Endothelial cell of umbilical vein (primary cell): ENCODE measurements around the gene ANKRD49. TPM values are rescaled to one million over a fixed set of nuclear protein-coding genes. Genes with fewer than 3 reads are reported as not detected.

Experiments
- BruUV-seq: library from RNA; stranded (reverse); fragments of 400-500 nt; replicated peaks from 2 replicates; lab custom pipeline; 2021; lab: Mats Ljungman, UMichigan
- CTCF ChIA-PET: fragments of 300-600, 350-600 bp; sonication (Branson Sonifier 250); formaldehyde crosslinking; loops from one replicate; lab custom pipeline; 2021; ENCODE audit warnings: antibody characterized with exemption, inconsistent platforms; lab: Charles Lee
- POLR2A ChIA-PET: fragments of 300-600, 350-600 bp; sonication (Branson Sonifier 250); formaldehyde crosslinking; loops from one replicate; lab custom pipeline; 2021; ENCODE audit warnings: antibody characterized with exemption, inconsistent platforms; lab: Charles Lee
- DNase-seq: peaks from one replicate; pipeline ENCODE4 v3.0.0-alpha.2; 2011; ENCODE audit warnings: low read depth, low spot score
- FAIRE-seq: peaks from 2 replicates; lab custom pipeline; 2011; peaks lifted over from hg19 to GRCh38; lab: Jason Lieb, UNC
- H2AFZ ChIP-seq: 2 replicates; pipeline ENCODE4 v1.6.0; 2012; ENCODE audit warnings: low read depth, low read length, control low read depth, inconsistent platforms
- H3K27ac ChIP-seq: 2 replicates; pipeline ENCODE4 v1.5.1; 2011; ENCODE audit warnings: low read depth, mild to moderate bottlenecking, control low read depth, low read length, moderate library complexity; ENCODE audit not compliant: insufficient read depth
- H3K27me3 ChIP-seq, 2 experiments: 2 replicates each; pipeline versions ENCODE4 v1.6.0 to v1.6.1; 2011; ENCODE audit warnings: low read length in 2 of 2, mixed read lengths in 1 of 2; ENCODE audit not compliant: control insufficient read depth in 2 of 2, insufficient read depth in 2 of 2
- H3K36me3 ChIP-seq, 2 experiments: 2 replicates in 1 of 2; 3 replicates in 1 of 2; pipeline ENCODE4 v1.5.1; 2011; ENCODE audit warnings: low read length in 2 of 2, mild to moderate bottlenecking in 1 of 2, moderate library complexity in 1 of 2; ENCODE audit not compliant: control insufficient read depth in 2 of 2, insufficient read depth in 2 of 2; ENCODE audit errors: extremely low read depth in 1 of 2
- H3K4me1 ChIP-seq: 3 replicates; pipeline ENCODE4 v1.5.1; 2011; ENCODE audit warnings: mild to moderate bottlenecking, low read length; ENCODE audit not compliant: control insufficient read depth, insufficient read depth; ENCODE audit errors: extremely low read depth
- H3K4me2 ChIP-seq: 2 replicates; pipeline ENCODE4 v1.6.1; 2011; ENCODE audit warnings: low read length, control low read depth, mixed read lengths; ENCODE audit not compliant: insufficient read depth
- H3K4me3 ChIP-seq, 3 experiments: fragments of 200-600 bp in 1 of 3; sonication (generic), shearing (Covaris generic) in 1 of 3; replicated peaks in 1 of 3; 2 replicates each; pipeline ENCODE4 v1.5.1; 2011 to 2016; ENCODE audit warnings: control low read depth in 3 of 3, low read length in 3 of 3, mild to moderate bottlenecking in 2 of 3, inconsistent platforms in 1 of 3, low read depth in 1 of 3, moderate library complexity in 1 of 3; ENCODE audit not compliant: insufficient read depth in 1 of 3
- H3K79me2 ChIP-seq: 2 replicates; pipeline ENCODE4 v1.6.0; 2012; ENCODE audit warnings: low read length, inconsistent platforms; ENCODE audit not compliant: control insufficient read depth, insufficient read depth
- H3K9ac ChIP-seq: replicated peaks from 2 replicates; pipeline ENCODE3; 2011; ENCODE audit warnings: low read length, control low read depth; ENCODE audit not compliant: insufficient read depth; ENCODE audit errors: extremely low read depth
- H3K9me1 ChIP-seq: replicated peaks from 3 replicates; pipeline ENCODE4 v1.6.0; 2011; ENCODE audit warnings: mild to moderate bottlenecking, low read length; ENCODE audit not compliant: control insufficient read depth, insufficient read depth; ENCODE audit errors: extremely low read depth
- H3K9me3 ChIP-seq: replicated peaks from 2 replicates; pipeline ENCODE4 v1.5.1; 2012; ENCODE audit warnings: low read length, inconsistent platforms; ENCODE audit not compliant: control insufficient read depth, insufficient read depth
- H4K20me1 ChIP-seq: replicated peaks from 2 replicates; pipeline ENCODE3; 2011; ENCODE audit warnings: mild to moderate bottlenecking, low read length; ENCODE audit not compliant: control insufficient read depth, insufficient read depth; ENCODE audit errors: extremely low read depth
- EZH2 ChIP-seq: IDR thresholded peaks from 2 replicates; pipeline ENCODE4 v1.6.1; 2012; ENCODE audit warnings: borderline replicate concordance, low read depth, mild to moderate bottlenecking, moderate library complexity, low read length, inconsistent platforms; ENCODE audit not compliant: severe bottlenecking
- FOS ChIP-seq: IDR thresholded peaks from 2 replicates; pipeline ENCODE4 v1.6.1; 2011; ENCODE audit warnings: mild to moderate bottlenecking, low read length, moderate library complexity, borderline replicate concordance; ENCODE audit not compliant: insufficient read depth
- GATA2 ChIP-seq: IDR thresholded peaks from 2 replicates; pipeline ENCODE4 v1.7.0; 2011; ENCODE audit warnings: low read depth, mild to moderate bottlenecking, moderate library complexity, mixed read lengths, low read length; ENCODE audit not compliant: insufficient read length, insufficient read depth
- JUN ChIP-seq: IDR thresholded peaks from 2 replicates; pipeline ENCODE4 v1.6.1; 2011; ENCODE audit warnings: borderline replicate concordance, low read depth; ENCODE audit not compliant: insufficient read length, insufficient read depth
- MAX ChIP-seq: IDR thresholded peaks from 2 replicates; pipeline ENCODE4 v1.6.1; 2011; ENCODE audit not compliant: insufficient read depth, insufficient read length
- POLR2A ChIP-seq: IDR thresholded peaks from 2 replicates; pipeline ENCODE4 v1.6.1; 2012; ENCODE audit warnings: low read depth, mild to moderate bottlenecking, control low read depth, low read length
- POLR2AphosphoS5 ChIP-seq: IDR thresholded peaks from 2 replicates; pipeline ENCODE4 v1.6.1; 2012; ENCODE audit warnings: low read depth, mild to moderate bottlenecking, control low read depth, low read length, moderate library complexity; ENCODE audit not compliant: insufficient read depth
- dilution Hi-C: fragments of 300-500 bp; cut with MboI; formaldehyde crosslinking; loops from one replicate; pipeline ENCODE4 v1.15.0; 2019; ENCODE audit warnings: low sequenced_read_pairs; ENCODE audit not compliant: extremely low pct_ligation_motif_present
- intact Hi-C: fragments of 100-400 bp; cut with micrococcal nuclease; formaldehyde crosslinking; loops from one replicate; pipeline ENCODE4 v1.10.0; 2022
- polyA plus RNA-seq, 4 experiments: library from polyadenylated mRNA; depleted of rRNA in 3 of 4; stranded (reverse) in 3 of 4; unstranded in 1 of 4; fragments of >200 nt; gene quantifications; 2 replicates each; pipeline versions ENCODE4 v1.2.1 to v1.2.3, GENCODE V29; 2011 to 2012; ENCODE audit warnings: missing spikeins in 1 of 4
- total RNA-seq: library from RNA; stranded (reverse); gene quantifications from 2 replicates; pipeline ENCODE4 v1.2.3, GENCODE V29; 2021

ANKRD49 gene
- total and polyA plus RNA-seq, 2 donors (not counting 3 experiments of a cell fraction or from before 2014, with no cell fraction given) = 6.0 to 7.6 TPM

- no peaks in the 10 kb centered on the region for H3K4me1 ChIP-seq
- no peaks in the 10 kb centered on the region for H3K27me3 ChIP-seq
- H3K36me3 ChIP-seq = peaks cover 0 to 4% of the 10 kb centered on the region in 2 experiments
- H3K9me3 ChIP-seq = no peaks in the 10 kb centered on the region
- intact Hi-C loops (no loop called here), dilution Hi-C loops (no loop called here)
- DNase-seq (peak; percentile 15), FAIRE-seq (no peak)
- no TSS peak for BruUV-seq
- H3K9me1 ChIP-seq = no peaks in the 10 kb centered on the region
- ChIA-PET POLR2A (no interaction called here), CTCF (interaction anchor here (1.6 to 2.4 kb wide), 4 partner anchors 9 to 555 kb away, joined by 5 to 8 read pairs (median 7); no protein-coding TSS in a partner anchor)
- no peak overlapping the region for H3K27ac ChIP-seq
- H3K4me3 ChIP-seq = no peak overlapping the region
- H3K79me2 ChIP-seq = no peaks in the 10 kb centered on the region
- H2AFZ ChIP-seq = no peak overlapping the region
- H3K4me2 ChIP-seq = no peak overlapping the region
- TF ChIP-seq JUN (peak; percentile 66), FOS (peak; percentile 18), POLR2AphosphoS5 (no peak), EZH2 (no peak)
- H4K20me1 ChIP-seq = no peaks in the 10 kb centered on the region
- no peak overlapping the region for H3K9ac ChIP-seq
These were observed 43.7 kb upstream of the ANKRD49 start for GRCh38 chr11:94450048-94450447.

- dilution Hi-C loops (no loop called here), intact Hi-C loops (no loop called here)
- no peaks in the 10 kb centered on the region for H3K36me3 ChIP-seq
- H2AFZ ChIP-seq = no peak overlapping the region
- no peaks in the 10 kb centered on the region for H3K79me2 ChIP-seq
- H4K20me1 ChIP-seq = no peaks in the 10 kb centered on the region
- no peaks in the 10 kb centered on the region for H3K27me3 ChIP-seq
- FAIRE-seq (no peak), DNase-seq (no peak)
- no peak overlapping the region for H3K4me3 ChIP-seq
- H3K9me3 ChIP-seq = no peaks in the 10 kb centered on the region
- no peaks in the 10 kb centered on the region for H3K9me1 ChIP-seq
- H3K9ac ChIP-seq = no peak overlapping the region
- no peak for TF ChIP-seq FOS
- TF ChIP-seq POLR2AphosphoS5 = no peak
- no peak for TF ChIP-seq GATA2
- no peak for TF ChIP-seq JUN
- no peak for TF ChIP-seq POLR2A
- no peak for TF ChIP-seq MAX
- TF ChIP-seq EZH2 = no peak
- no peaks in the 10 kb centered on the region for H3K4me1 ChIP-seq
- no TSS peak for BruUV-seq
- POLR2A ChIA-PET = no interaction called here
- H3K27ac ChIP-seq = no peak overlapping the region
- no peak overlapping the region for H3K4me2 ChIP-seq
- CTCF ChIA-PET = no interaction called here
These were observed 40.8 kb upstream of the ANKRD49 start for GRCh38 chr11:94452988-94453387.
